Measurements from ENCODE around the gene FAAP20.
A peak's percentile ranks its signal among the peaks of the same experiment; 100 is the strongest.

The FAAP20 gene

DNA sequence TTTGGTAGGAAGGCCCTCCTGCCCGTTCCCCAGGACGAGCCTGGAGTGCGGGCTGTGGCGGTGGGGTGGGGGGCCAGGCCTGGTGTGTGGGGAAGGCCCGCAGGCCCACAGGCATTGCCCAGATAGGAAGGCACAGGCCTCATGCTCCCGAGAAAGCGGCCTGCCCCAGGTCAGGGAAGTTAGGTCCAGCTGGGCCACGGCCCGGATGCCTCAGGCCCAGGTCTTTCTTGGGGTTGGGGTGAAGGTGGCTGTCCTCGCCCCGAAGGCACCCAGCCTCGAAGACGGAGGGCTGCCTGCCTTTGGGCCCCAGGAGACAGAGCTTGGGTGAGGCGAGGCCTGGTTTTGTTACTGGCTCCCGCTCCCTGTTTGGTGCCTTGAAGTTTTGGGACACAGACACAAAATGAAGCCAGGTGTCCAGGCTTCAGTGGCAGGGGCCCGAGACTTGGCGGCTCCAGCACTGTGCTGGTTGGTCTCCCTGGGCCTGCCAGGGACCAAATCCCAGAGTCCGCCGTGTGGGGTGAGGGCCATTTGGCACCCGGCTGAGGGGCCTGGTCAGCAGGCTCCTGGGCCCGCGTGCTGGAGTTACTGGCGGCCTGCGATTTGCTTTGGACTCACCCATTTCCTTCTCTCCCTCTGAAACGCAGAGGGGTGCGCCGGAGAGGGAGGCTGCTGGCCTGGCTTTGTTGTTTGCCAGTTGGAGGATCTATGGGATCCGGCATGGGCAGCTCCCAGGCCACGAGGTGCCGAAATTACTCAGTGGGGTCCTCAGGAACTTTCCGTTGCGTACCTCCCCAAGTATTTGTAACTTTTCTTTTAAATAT lies 35.5 kb upstream of the FAAP20 start:
- no peak for DNase-seq (ENCODE audit: low read depth)

DNA sequence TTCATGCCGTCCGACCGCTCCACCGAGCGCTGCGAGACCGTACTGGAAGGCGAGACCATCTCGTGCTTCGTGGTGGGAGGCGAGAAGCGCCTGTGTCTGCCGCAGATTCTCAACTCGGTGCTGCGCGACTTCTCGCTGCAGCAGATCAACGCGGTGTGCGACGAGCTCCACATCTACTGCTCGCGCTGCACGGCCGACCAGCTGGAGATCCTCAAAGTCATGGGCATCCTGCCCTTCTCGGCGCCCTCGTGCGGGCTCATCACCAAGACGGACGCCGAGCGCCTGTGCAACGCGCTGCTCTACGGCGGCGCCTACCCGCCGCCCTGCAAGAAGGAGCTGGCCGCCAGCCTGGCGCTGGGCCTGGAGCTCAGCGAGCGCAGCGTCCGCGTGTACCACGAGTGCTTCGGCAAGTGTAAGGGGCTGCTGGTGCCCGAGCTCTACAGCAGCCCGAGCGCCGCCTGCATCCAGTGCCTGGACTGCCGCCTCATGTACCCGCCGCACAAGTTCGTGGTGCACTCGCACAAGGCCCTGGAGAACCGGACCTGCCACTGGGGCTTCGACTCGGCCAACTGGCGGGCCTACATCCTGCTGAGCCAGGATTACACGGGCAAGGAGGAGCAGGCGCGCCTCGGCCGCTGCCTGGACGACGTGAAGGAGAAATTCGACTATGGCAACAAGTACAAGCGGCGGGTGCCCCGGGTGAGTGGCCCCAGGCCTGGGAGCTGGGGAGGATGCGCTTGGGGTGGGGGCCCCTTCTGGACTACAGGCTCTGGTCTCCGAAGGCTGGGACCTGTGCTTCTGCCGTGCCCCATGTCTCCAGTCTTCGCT lies 34.7 kb upstream of the FAAP20 start:
- no peak for DNase-seq (ENCODE audit: low read depth)

DNA sequence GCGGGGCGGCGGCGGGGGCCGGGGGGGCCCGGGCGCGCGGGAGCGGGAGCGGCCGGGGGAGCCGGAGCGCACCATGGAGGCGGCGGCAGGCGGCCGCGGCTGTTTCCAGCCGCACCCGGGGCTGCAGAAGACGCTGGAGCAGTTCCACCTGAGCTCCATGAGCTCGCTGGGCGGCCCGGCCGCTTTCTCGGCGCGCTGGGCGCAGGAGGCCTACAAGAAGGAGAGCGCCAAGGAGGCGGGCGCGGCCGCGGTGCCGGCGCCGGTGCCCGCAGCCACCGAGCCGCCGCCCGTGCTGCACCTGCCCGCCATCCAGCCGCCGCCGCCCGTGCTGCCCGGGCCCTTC lies 34.1 kb upstream of the FAAP20 start:
- no peak for DNase-seq (ENCODE audit: low read depth)

DNA sequence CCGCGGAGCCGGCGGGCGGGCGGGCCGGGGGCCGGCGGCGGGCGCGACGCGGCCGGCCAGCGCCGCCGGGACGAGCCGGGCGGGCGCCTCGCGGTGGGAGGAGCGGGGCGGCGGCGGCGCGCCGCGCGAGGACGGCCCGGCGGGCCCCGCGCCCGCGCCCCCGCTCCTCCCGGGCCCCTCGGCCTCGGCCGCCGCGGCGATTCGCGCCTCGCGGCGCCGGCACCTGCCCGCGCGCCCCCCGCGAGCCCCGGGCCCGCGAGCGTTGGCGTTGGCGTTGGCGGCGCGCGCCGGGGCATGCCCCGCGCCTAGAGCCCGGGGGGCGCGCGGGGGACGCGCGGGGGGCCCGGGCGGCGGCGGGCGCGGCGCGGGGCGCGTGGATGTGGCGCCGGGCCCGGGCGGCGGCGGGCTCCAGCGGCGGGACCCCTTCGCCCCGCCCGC lies 33.6 kb upstream of the FAAP20 start, which contains the start of gene SKI:
Gene SKI (plus strand): TSS at position 163 of the 438 bp plus-strand sequence. CDS start 448 bp downstream, outside the sequence.
- no peak for DNase-seq (ENCODE audit: low read depth)

DNA sequence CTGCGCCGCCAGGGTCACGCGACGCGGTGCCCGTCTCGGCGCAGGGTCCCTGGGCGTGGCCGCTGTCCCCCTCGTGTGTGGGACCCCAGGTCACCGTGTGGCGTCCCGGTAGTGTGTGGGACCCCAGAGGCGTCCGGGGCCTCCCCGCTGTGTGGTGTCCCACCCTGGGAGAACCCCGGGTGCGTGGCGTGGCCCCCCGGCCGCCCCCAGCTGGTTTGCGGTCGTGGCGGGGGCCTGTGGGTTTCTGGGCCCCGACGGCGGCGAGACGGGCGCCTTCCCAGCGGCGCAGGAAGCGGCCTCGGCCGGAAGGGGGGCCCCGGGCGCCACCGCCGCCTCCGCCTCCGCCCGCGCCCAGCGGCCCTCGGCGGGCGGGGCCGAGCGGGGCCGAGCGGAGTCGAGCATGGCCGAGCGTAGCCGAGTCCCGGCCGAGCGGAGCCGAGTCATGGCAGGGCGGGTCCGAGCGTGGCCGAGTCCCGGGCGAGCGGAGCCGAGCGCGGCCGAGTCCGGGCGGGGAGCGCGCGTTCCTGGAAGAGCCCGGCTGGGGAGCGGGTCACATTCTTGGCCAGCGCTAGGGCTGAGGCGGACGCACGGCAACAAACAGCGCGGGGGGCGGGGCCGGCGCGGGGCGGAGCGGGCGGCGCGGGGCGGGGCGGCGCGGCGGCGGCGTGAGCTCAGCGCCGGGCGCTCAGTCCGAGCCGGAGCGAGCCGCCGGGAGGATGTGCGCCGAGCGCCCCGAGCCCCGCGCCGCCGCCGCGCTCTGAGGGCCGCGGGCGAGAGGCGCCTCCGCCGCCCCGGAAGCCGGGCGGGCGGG lies 33.0 kb upstream of the FAAP20 start:
- DNase-seq (ENCODE audit: low read depth): peak; percentile 91

DNA sequence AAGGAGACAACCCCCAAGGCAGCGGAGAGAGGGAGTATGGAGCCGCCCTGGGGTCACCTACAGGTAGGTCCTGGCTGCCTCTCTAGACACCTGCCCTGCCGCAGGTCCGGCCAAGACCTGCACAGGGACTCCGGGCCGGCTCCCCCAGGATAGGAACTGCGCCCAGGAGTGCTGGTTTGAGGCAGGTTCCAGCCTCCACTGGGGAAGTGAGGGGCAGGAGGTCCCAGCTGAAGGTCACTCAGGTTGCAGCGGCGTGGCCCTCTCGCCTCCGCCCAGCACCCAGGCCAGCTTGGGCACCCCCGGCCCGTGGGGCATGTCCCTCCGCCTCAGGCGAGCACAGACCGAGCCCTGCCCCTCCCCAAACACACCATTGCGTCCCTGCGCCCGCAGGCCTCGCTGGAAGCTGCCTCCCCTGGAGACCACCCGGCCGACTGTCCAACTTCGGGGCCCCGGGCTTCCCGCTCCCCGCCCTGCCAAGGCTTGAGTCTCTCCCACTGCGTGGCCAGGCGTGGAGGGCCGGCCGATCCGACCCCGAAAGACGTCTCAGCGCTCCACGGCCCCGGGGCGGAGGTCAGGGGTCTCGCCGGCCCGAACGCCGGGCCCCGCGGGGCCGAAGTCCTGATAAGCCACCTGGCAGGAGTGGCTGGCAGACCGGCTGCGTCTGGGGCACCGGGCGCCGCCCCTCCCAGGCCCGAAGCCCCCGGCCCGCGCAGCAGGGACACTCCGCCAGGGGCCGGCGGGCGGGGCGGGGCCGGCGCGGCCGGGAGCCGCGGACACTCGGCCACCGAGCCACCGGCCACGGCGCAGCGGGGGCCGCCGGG lies 32.2 kb upstream of the FAAP20 start:
- no peak for DNase-seq (ENCODE audit: low read depth)

DNA sequence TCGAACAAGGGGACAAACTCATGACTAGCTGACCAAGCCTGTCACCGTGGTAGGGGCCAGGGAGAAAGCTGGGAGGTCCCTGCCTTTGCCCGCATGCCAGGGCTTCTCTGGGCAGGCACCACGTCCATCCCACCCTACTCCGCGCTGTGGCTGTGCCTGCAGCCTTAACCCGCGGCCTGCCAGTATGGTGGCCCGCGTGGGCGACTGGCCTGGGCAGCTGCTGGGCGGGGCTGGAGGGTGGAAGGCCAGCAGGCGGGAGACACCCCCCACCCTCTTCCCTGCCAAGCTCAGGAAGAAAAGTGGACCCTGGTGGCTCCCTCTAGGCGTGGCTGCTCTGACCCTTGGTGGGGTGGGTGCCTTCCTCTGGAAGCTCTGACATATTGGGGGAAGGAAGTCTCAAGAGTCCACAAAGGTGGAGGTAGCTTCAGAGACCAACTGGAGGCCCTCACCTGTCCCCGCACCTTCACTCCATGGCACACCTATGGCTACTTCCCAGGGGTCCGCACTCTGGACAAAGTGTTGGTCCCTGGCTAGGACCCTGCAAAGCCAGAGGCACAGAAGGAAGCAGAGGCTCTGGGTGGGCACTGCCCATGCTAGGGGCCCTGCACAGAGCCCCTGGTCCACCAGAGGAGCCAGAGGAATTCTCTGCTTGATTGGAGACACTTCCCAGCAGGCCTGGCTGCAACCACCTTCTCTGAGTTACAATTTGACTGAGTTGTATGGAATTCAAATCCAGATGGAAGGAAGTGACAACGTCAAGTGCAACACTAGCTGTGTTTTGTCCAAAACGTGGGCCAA lies 30.3 kb upstream of the FAAP20 start:
- DNase-seq (ENCODE audit: low read depth): no peak

DNA sequence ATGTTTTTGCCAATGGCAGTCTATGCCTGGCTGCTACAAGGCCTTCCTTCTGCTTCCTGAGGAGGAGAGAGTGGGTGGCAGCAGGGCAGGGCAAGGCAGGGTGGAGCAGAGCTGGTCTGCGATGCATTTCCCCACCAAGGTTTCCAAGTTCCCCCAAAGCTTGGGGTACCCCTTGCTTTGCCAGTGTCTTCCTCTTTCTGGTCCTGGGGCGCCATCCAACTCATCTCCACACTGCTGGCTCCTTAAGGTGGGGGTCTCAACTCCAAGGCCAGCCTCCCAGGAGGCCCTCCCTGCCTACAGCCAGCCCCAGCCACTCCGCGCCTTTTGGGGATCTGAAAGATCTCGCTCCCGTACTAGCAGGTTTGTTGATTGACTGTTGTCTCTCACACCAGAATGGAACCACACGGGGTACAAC lies 29.6 kb upstream of the FAAP20 start:
- DNase-seq (ENCODE audit: low read depth): no peak

DNA sequence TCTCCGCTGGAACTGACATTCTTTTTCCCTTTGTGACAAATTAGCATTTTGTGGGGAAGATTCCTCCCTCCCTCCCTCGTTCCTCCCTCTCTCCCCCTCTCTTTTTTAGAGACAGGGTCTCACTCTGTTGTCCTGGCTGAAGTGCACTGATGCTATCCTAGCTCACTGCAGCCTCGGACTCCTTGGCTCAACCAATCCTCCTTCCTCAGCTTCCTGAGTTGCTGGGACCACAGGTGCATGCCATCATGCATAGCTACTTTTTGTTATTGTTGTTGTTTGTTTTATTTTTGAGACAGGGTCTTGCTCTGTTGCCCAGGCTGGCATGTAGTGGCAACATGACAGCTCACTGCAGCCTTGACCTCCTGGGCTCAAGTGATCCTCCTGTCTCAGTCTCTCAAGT lies 26.7 kb upstream of the FAAP20 start:
- DNase-seq (ENCODE audit: low read depth): no peak

DNA sequence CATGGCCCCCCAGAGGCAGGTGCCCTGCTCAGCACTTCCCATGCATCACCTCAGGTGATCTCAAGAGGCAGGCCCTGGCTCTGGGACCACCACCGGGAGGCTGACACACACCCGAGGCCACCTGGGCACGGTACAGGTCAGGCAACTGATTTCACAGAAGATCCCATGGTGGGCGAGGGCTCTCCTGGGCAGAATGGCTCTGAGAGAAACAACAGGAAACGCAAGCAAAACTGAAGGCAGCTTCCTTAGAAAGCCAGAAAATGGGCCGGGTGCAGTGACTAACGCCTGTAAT lies 22.1 kb upstream of the FAAP20 start:
- no peak for DNase-seq (ENCODE audit: low read depth)

DNA sequence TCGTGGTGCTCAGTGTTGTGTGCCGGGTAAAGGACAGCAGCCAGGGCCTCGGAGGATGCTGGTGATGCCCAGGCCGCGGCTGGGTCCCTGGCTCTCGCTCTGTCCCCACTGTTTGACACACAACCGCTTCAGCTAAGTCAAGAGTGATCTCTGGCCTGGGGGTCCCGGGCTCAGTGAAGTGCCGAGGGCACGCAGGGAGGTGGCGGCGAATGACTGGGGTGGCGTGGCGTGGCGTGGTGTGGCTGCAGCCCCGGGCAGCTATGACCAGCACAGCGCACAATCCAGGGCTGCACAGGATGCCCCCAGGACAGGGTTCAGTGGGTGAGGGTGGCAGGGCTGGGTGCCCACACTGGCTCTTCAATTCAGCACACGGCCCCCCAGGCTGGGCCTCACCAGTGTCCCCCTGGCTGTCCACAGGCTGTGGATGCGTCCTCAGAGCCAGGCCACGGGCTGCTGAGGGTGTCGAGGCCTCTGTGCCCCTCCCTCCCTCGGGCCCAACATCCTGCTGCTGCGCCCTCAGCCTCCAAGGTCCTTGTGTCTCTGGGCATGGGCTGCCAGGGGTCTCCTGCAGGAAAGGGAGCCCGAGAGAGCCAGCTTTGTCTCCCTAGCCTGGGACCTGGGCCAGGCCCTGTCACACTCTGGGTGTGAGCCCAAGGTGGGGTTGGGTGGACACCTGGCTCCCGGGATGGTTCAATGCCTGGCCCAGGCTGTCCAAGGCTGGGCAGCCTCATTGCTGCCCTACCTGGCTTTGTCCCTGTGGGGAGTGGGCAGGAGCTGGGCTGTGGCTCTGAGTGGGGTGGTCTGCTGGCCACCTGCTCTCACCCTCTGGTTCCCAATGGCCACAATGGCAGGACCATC lies 21.6 kb upstream of the FAAP20 start:
- DNase-seq (ENCODE audit: low read depth): no peak

DNA sequence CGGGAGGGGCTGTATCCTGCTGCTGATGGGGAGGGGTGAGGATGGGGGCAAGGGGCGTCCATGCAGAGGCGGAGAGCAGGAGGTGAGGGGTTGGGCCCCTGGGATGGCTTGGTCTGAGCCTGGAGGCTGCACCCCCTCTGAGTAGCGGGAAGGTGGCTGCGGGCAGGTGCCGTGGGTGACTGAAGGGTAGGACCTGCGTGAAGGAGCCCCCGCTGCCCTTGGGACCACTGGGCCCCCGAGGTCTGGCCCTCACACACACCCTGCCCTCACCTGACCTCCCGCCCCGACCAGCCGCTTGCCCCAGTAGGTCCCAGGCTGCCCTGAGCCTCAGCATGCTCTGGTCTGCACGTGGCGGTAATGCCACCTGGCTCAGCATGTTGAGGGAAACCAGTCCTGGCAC lies 20.8 kb upstream of the FAAP20 start:
- DNase-seq (ENCODE audit: low read depth): no peak

DNA sequence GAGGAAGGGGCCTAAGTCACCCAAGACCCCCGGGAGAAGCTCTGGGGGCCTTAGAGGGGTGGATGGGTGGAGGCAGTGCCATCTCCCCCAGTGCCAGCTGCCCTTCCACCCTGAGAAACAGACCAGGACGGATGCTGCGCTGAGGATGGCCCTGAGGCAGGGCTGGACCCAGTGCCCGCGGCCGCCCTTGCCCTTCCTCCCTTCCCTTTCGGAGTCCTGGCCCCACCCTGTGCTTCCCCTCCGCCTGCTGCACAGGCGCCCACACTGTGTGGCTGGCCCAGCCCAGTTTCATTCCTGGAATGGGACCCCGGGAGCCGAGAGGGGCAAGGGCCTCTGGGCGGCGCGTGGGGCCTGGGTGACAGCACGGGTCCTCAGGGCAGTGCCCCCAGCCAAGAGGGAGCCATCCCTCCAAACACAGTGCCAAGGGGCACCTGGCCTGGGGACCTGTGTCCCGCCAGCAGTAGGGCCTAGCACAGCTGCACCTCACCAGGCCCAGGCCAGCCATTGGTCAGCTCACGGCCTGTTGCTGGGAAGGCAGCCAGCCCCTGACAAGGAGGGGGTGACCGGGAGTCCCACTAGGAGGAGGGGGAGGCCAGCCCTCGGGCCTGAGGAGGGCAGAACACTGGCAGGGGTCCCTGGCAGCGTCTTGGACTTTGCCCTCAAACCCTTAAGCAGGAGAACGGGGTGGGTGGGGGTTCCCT lies 20.1 kb upstream of the FAAP20 start:
- no peak for DNase-seq (ENCODE audit: low read depth)

DNA sequence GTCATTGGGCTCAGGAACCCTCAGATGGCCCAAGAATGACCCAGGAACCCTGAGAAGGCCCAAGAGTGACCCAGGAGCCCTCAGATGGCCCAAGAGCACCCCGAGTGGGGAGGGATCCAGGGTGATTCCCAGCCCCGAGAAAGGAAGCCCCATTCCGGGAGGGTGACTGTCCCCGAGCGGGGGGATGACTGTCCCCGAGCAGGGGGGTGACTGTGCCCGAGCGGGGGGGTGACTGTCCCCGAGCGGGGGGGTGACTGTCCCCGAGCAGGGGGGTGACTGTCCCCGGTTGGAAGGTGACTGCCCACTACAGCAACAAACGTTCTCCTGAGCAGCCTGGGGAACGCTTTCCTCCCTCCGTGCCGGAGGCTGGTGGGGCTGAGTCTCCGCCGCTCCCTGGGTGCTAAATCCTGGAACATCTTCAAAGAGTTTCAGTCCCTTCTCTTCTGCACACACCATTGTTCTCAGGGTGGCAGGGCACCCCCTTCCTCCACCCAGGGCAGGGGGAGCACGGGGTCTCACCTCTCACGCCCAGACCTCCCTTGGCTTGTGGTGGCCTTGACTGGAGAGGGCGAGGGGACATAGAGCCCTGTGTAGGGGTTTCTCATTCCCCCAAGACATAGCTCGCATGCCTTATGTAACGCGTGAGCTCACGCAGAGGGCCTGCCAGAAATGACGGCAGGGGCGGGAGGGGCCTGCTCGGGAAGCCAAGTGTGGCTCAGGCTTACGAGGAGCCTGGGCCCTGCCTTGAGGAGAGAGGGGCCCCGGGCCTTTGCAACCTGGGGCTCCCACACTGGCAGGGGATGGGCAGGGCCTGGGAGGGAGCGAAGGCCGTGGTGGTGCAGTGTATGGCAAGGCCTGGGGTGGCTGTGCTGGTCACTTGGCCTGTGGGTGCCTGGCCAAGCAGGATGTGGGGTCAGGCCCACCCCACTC lies 19.3 kb upstream of the FAAP20 start:
- DNase-seq (ENCODE audit: low read depth): no peak

DNA sequence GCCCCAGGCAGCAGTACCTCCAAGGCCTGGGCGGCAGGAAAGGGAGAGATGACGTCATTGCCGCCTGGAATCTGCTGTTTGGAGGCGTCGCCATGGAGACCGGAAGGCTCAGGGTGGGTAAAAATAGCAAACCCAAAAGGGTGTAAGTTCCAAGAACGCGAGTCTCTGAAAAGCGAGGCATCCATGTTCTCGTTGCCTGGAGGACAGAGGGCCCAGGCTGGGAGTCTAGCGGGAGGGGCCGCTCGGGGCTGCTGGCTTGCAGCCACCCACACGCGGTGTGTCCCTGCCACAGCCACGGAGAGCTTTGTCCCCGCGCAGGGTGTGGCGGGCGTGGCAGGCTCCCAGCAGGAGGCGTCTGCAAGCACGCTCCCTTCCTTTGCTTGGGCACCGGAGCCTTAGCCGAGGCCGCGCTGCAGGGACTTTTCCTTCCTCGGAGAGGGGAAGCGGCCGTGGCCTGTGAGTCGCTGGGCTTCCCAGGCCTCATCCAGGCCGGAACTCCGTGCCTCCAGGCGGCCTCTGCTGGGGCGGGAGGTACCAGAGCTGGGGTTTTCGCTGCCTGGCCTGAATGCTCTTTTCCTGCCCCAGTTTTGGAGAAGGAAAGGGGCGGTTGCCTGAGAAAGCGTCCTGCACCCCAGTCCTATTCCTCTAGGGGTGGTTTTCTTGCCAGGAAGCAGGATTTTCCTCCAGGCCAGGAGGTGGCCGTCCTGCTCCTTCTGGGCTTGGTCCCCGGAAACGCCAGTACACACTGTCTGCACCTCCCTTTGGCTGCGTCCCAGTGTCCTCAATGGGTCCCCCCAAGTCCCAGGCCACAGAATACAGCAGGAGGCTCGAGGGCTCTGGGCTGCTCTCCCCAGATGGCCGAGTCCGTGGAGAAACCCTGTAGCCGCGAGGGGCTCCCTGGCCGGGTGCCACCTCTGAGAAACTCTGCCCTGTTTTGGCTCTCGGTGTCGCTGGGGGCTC lies 18.2 kb upstream of the FAAP20 start:
- DNase-seq (ENCODE audit: low read depth): peak; percentile 81

DNA sequence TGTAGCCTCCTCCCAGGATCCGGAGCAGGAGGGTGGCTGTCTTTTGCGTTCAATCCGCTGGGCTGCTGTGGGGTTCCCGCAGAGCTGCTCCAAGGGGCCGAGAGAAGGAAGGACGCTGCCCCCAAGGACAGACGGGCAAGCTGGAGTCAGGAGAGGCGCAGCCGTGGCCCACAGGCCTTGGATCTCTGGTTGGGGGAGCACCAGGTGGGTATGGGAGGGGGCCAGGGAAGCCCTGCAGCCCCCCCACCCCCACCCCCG lies 17.6 kb upstream of the FAAP20 start:
- no peak for DNase-seq (ENCODE audit: low read depth)

DNA sequence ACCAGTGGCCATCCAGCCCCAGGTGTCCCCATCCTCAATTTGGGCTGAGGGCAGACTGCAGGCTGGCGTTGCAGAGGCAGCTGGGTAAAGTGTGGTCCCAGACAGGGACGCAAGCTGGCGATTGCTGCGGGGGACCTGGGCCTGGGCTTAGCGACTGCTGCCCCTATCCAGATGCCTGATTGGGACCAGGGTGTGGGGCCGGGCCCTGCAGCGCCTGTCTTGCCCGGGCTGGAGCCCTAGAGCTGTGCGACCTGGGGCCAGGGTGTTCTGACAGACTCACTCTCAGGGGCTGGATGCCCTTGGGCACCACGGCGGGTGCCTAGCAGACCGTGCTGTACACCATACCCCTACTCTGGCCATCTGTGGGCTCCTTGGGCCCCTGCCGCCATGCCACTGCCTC lies 16.2 kb upstream of the FAAP20 start:
- no peak for DNase-seq (ENCODE audit: low read depth)
